Iris pigment epithelial cell (primary cell): ENCODE measurements around the gene KCNAB1.

Experiments
- DNase-seq: peaks from one replicate; pipeline ENCODE4 v3.0.0-alpha.2; 2011; ENCODE audit warnings: low read depth

The KCNAB1 gene

DNA sequence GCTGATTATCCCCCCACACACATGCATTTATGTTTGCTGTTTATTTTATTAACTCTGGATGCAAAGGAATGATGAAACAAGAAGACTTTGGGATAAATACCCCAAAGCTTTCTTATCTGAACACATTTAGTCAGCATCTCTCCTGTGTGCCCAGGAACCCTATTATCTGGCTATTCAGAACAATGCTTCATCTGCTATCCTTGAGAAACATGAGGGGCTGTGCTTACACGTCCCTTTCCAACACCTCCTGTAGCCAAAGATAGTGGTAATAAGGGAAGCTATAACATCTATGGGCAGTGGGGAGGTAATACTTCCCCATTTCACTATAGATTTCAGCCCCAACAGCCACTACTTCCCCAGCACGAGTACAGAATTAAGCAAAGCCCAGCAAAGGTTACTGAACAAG, 339.8 kb downstream of the KCNAB1 start:
- DNase-seq, result no peak

DNA sequence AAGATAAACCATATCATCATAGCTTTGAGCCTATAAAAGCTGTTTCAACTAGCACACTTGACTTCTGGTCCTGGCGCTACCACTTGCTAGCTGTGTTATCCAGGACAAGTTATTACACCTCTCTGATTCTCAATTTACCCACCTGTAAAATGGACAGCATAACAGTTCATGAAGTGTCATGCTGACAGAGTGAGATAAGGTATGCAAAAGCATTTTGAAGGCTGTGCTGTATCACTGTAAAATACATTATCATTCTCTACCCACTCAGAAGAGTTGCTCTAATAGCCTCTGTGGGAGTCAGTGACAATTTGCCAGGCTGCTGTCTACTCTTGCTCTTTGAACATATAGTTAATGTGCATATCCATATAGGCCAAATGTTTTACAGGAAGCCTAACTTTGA, 341.5 kb downstream of the KCNAB1 start:
- no peak for DNase-seq

DNA sequence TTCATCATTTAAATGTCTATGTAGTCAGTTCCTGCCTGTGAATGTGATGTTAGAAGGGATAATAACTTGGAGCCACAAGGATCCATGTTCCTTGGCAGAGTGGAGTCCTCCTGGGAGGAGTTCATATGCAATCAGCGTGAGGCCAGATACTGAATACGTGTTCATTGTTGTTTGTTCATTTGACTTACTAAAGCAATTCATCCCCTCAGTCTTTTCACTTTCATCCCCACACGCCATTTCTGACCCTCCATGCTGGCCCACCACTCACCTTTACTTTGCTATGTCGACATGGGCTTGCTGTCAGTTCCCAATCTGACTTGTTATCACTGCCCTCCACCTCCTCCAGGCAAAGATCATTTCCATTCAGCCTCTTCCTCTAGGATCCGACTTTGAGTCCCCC, 342.7 kb downstream of the KCNAB1 start:
- no peak for DNase-seq

DNA sequence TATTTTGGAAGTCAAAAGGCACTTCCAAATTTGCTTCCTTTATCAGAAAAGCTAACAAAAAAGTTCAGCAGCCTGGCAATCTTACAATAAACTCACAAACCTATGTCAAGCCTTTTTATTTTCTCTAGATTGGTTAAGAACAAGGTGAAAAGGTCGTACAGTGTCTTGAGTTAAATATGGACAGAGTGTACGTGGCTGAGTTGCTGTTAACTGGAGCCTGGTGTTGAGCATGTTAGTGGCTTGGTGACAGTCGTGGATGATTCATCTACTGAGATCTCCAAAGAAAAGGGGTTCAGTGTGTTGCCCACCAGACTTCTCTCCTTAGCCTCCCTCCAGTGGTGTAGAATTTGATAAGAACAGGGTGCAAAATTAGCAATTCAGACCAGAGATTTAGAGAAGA, 344.8 kb downstream of the KCNAB1 start:
- no peak for DNase-seq

DNA sequence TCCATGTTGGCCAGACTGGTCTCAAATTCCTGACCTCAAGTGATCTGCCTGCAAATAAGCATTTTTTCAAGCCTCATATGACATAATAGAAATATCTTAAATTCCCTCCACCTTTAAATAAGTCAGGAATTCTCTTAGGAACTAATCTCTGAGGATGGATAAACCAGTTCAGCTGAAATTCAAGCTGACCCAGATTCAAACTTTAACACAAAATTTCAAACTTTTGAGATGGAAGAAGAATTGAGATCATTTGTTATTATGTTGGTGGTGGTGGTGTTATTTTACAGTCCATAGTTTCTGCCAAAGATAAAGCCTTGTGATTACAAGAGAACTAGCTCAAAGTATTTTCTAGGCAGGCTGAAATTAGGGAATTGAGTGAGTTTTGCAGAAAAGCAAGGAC, 349.1 kb downstream of the KCNAB1 start:
- no peak for DNase-seq

DNA sequence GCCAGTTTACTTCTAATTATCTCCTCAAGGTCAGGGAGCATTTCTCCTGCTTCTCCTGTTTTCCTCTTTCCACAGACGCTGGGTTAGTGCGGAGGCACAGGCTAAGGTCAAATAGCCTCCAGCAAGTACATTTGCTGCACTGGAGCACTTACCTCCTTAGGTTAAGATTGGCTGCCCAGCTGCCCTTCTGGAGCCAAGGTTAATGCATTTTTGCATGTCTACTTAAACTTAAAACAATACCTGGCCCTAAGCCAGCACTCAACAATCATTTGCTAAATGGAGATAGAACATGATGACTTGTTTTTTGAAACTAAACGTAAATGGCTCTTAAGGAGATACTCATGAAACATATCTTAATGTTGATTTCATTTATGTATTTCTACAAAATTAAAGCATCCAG, 351.1 kb downstream of the KCNAB1 start:
- DNase-seq, result no peak

DNA sequence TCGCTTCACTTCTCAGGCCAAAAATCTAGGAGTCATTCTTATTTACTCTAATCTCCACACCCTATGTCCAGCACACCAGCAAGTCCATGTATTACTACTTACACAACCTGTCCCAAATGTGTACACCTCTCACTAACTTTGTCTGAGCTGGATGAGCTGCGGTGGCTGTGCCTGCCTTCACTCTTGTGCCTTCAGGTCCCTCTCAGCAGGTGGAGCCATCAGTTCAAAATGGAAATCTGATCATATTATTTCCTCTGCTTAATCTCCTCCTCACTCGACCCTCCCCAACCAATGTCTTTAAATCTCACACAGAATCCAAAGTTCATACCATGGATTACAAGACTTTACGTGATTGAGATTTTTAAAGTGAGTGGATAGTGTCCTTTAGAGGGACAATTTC, 351.8 kb downstream of the KCNAB1 start:
- no peak for DNase-seq

DNA sequence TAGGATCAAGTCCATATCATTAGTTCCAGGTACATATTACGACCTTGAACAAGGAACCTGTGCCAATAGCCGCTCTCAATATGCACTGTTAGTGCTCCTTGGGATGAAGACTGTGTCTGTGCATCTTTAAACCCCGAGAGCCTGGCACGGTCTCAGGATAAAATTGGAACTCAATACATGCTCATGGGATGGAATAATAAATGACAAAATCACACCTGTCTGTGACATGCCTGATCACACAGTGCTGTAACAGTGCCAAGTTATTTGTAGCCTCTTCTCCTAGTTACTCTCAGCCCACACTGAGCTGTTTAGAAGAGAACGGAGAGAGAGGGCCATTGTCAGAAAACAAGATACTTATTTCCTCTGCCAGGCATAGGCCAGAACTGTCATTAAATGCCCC, 352.3 kb downstream of the KCNAB1 start:
- no peak for DNase-seq

DNA sequence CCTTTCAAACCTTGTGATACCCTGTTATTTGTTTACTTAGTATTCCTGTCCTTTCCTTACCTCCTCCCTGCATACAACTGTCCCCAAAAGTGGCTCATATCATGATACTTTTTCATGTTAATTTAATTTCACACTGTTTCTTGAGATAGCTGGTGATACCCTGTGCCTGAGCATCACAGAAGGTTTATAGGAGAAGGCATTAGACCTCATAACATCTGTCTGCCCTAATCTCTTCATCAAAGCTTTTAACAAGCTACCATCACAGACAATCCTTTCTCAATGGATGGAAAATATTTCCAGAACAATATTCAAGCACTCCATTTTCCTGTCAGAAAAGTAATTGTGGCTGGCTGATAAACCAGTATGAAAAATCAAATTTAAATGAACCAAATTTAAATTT, 353.0 kb downstream of the KCNAB1 start:
- DNase-seq, result no peak

DNA sequence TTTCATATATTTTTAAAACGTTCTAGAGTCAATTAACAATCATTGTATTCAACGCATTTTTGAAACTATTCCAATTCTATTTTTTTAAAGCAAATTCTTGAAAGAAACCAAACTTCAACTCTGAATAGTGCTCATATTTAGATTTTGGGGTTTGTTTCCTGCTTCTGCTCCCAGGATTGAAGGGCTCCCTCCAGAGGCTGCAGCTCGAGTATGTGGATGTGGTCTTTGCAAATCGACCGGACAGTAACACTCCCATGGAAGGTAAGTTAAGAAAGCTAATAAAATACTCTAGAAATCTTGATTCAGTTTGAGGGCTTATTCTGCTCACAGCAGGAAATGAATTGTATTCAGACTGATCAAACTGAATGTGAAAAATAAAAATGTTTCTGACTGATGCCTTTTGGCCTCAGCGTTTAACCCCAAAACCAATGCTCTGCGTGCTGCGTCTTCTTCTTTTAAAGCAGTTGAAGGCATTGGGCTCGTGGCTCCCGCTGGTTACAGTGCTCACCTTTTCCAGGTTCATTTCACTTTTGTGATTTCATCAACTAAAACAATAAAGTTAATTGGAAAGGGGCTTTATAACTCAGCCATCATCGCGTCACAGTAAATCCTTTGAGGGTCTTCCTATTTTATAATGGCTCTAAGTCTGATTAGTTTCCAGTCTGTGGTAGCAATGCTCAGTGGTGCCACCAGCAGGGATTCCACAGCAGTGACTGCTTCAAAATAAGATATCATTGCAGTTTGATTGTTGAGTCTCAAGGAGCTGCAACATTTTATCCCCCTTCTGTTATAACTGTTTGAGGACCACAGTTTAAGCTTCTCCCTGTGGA, 354.4 kb downstream of the KCNAB1 start:
- DNase-seq, result peak; percentile 14

DNA sequence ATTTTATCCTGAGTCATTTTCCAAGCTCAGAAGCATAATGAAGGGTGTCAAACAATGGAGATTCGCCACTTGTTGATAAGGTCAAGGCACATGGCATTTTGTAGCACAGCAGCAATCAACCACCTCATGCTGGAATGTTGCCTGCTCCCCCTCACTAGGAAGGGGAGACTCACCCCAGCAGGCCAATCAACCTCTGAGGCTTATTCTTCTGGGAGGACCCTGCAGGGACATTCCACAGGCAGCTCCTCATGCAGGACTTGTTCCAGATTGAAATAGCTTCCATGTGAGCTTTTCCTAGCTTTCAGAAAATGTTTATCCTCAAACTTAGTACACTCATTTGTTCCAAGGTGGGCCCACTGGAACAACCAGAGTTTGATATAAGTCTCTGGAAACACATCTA, 356.9 kb downstream of the KCNAB1 start:
- peak; percentile 30 for DNase-seq

DNA sequence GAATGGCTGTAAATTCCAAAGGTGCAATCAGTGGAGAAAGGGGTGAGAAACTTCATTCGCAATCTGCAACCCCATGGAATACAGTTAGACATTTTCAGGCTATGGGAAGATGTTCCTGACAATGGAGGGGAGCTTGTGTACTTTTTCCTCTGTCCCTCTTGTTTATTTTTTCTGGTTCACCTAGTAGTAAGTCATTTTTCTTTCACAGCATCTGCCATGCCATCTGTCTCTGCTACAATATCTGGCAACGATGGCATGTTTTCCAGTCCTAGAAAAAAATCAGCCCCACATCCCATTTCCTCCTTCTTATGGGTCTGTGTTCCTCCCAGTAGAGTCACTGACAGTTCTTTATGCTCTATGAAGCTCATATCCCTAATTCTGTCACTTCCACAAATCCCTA, 358.5 kb downstream of the KCNAB1 start:
- no peak for DNase-seq

DNA sequence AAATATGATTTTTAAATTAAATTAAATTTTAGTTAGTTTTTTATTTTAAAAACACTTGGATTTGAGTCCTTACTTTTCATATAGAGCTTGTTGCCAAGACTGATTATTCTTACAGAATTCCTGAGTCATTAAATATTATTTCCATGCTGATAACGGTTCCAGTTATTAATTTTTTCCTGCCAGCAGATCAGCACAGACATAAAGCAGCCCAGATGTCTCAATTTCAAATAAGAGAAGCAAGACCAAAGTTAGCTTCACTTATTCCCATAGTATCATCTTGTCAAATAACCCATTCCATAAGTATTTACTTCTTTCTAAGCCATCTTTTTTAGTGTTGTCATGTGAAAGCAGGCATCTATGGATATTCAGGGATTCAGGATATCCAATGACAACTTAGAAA, 359.2 kb downstream of the KCNAB1 start:
- no peak for DNase-seq

DNA sequence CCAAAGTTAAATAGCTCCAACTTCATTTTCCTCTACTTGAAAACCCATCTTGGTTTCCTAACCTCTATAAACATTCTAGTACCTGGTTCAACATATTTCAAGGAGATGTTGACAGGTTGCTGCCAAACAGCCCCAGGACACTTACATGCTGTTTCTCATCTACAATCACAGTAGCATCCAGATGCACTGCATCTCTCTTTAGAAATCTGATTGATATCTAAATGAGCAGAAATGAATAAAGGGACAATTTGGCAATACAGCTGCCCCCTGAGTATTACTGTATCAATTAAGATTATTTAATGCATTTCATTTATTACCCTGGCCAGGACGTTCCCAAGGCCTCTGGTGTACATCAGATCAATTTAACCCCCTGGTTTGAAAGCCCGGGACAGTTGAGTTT, 360.6 kb downstream of the KCNAB1 start:
- DNase-seq, result no peak

DNA sequence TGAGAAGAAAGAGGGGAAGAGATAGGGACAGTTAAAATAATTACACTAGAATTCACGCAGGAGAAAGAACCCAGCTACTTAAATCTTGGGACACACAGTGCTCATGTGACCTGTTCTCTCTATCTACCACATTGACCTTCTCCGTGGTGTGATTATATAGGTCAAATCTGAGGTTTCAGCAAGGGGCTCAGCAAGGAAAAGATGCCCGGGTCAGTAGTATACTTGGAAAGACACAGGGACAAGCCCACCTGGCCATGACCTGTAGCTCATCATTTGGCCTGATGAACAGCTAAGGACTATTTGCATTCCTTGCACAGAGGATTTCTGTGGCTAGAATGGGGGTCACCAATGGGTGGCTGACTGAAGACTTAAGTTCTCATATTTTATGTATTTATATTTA, 362.6 kb downstream of the KCNAB1 start:
- no peak for DNase-seq

DNA sequence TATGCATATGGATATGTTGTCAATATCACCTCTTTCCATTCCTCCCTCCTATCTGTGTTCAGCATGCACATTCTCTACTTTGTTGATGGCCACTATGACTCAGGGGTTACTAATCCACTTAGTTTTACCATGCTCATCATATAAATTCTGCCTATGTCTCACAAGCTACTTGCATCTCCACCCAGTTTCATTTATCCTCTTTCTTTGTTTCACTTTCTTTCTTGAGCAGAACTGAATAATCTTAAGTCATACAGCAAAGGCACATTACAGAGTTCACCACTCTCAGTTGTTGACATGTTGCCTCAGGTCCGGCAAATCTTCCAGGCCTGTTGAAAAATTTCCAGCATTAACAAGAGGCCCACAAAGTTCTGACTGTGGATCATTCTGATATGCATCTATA, 363.0 kb downstream of the KCNAB1 start:
- peak; percentile 93 for DNase-seq

DNA sequence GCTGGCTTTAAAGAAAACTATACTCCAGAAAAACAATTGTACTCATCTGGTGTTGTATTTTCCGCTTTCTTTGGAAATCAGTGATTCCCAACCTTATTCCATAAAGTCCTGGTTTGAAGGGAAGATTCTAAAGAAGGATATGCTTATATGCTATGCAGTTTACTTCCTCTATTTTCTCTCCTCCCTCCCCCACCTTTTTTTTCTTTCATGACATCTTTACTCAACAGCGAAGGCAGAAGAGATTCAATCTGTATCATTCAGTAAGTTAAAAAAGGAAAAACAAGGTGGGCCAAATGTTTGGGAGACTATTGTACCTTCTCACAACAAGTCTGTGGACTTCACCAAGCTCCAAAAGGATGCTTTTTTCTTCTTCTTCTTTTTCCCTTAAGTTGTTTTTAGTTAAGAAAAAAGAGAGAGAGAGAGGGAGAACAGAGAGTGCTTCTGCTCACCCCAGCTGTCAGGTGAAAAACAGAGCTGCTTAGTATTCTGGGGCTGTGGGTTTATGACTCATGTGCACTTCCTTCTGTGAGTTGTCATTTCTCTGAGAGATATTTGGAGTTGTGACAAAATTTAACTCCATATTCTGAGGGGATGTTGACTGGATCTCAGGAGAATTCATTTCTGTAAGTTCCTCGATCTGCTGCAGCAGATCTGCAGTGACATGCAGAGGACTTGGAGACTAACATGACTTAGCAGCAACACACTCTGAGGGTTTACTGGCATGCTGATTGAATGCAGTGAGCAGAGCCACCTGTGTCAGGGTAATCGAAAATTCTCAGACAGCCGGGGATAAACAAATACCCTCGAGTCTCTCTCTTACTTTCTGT, 363.8 kb downstream of the KCNAB1 start:
- peak; percentile 75 for DNase-seq

DNA sequence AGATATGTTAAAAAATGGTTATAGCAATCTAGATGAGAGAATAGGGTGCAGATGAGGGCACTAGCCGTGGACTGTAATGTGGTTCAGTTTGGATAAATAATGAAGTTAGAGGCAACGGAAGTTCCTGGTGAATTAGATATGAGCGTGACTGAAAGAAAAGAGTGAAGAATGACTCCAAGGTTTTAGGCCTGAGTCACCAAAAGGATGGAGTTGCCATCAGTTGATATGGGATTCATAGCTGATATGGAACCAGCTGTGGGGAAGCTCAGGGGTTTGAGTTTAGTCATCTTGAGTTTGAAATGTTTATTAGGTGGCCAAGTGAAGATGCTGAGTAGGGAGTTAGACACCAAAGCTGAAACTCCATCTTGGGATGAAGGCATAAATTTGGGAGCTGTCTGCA, 368.4 kb downstream of the KCNAB1 start:
- no peak for DNase-seq

DNA sequence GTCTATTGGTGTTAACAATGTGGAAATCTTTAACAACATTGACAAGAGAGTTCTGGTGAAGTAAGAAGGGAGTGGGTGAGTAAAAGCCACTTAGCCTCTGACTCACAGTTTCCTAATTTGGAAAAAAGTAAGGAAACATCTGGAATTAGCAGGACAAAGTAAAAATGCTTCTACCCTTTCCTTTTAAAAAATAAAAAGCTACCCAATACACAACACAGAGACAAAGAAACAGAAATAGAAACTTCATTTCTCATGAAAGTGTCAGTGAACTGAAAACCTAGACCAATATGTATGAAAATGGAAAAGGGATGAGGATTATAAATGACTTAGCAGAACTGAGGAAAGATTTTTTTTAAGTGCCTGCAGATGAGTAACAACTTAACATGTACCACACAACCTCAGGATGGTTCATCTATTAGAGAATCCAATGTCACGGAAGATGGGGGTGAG, 369.1 kb downstream of the KCNAB1 start:
- no peak for DNase-seq

DNA sequence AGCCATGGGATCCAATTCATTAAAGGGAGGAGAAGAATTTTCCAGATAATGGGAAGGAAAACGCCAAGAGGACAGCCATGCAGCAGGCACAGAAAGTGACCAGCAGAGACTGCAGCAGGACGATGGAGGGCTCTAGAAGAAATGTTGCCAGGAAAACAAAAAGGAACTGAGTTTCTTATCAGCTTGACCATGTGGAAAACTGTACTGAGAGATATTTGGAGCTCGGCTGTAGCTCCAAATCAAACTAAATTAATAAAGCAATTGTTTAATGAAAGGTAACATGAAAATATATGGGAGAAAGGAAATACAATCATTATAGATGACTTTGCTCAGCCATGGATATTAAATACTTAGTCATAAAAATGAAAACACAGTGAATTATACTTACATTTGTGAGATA, 370.8 kb downstream of the KCNAB1 start:
- no peak for DNase-seq

DNA sequence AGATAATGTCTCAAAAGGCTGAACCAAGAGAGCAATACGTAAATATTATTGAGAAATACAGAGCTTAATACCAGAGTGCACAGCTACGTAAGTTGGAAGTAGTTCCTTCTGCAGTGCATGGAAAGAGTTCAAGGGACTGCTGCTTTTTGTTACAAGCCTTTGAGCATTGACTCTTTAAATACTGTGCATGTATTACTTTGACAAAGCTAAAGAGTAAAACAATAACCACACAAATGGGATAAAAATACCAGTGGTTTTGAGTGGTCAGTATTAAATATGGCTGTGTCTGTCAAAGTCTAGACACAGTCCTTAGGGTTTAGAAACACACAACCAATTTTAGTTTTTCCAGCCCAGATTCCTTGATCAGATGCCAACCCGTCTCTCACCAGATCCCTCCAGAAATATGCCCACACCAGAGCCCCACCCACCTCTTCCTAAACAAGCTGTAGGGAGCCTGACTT, 372.5 kb downstream of the KCNAB1 start:
- no peak for DNase-seq

DNA sequence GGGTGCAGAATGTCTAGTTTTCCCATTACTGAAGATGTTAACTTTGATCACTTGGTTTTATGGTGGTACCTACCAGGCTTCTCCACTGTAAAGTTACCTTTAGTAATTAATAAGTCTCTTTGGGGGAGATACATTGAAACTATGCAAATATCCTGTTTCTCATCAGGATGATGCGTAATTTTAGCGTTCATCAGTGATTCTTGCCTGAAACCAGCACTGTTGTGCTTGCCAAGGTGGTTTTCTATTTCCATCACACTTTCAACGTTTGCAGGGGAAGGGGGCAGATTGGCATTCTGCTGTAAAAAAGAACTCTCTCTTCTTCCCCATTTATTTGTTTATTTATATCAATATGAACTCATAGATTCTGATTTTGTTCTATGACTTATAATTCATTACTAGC, 373.5 kb downstream of the KCNAB1 start:
- no peak for DNase-seq

DNA sequence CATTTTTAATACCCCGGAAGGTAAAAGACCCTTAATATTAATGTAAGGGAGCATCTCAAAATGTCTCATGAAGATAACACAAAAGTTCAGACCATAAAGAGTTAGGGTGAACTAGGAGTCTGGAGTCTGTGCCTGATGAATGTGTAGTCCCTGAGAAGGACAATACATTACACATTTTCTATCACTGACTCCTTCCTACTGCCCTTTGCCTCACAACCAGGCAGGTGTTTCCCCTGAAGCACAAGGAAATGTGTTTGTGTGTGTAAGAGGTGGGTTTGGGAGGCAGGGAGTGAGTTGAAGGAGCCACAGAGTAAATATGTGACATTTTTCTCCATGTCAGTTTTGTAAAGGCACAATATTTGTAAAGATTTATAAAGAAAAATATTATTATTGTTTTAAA, 375.4 kb downstream of the KCNAB1 start:
- DNase-seq, result no peak
